HepG2 (cell line): ENCODE data around the gene DTNA.

ENCODE experiments used
- CTCF ChIP-seq: sonication (generic); formaldehyde crosslinking; IDR thresholded peaks from 2 replicates; pipeline ENCODE4 v1.5.0; 2020; ENCODE audit warnings: mild to moderate bottlenecking, missing genetic modification reagents, moderate library complexity
- KAT8 ChIP-seq: IDR thresholded peaks from 2 replicates; pipeline ENCODE4 v1.6.1; 2016; ENCODE audit warnings: missing genetic modification reagents, missing compliant biosample characterization
- PBX3 ChIP-seq: sonication (generic); formaldehyde crosslinking; IDR thresholded peaks from 2 replicates; pipeline ENCODE4 v1.8.1; 2023; ENCODE audit warnings: missing genetic modification reagents, inconsistent platforms, borderline replicate concordance
- SOX6 ChIP-seq, 2 experiments: fragments of 450-650 bp in 1 of 2; sonication (generic) in 1 of 2; formaldehyde crosslinking in 1 of 2; IDR thresholded peaks; 2 replicates each; pipeline versions ENCODE4 v1.4.0 to v1.6.1; 2017 to 2020; ENCODE audit warnings: antibody characterized with exemption in 1 of 2, mild to moderate bottlenecking in 1 of 2, missing genetic modification reagents in 1 of 2
- USF2 ChIP-seq, 2 experiments: sonication (generic) in 1 of 2; formaldehyde crosslinking in 1 of 2; IDR thresholded peaks; 2 replicates each; pipeline versions ENCODE4 v1.5.1 to v1.6.1; 2011 to 2020; ENCODE audit warnings: borderline replicate concordance in 1 of 2, low read depth in 1 of 2, low read length in 1 of 2, mild to moderate bottlenecking in 1 of 2, missing genetic modification reagents in 1 of 2, moderate library complexity in 1 of 2
- ZBTB33 ChIP-seq: sonication (generic); formaldehyde crosslinking; IDR thresholded peaks from 2 replicates; pipeline ENCODE4 v1.4.0; 2020; ENCODE audit warnings: missing genetic modification reagents
- ZFYVE20 ChIP-seq: sonication (generic); formaldehyde crosslinking; IDR thresholded peaks from 2 replicates; pipeline ENCODE4 v1.8.0; 2023; ENCODE audit warnings: low read depth, mild to moderate bottlenecking, moderate library complexity, missing genetic modification reagents, borderline replicate concordance
- ZIK1 ChIP-seq: sonication (generic); formaldehyde crosslinking; IDR thresholded peaks from 2 replicates; pipeline ENCODE4 v1.5.0; 2020; ENCODE audit warnings: mild to moderate bottlenecking, low read depth, missing genetic modification reagents, borderline replicate concordance
- ZNF276 ChIP-seq: sonication (generic); formaldehyde crosslinking; IDR thresholded peaks from 2 replicates; pipeline ENCODE4 v1.4.0; 2020; ENCODE audit warnings: mild to moderate bottlenecking, low read depth, missing genetic modification reagents
- ZNF780A ChIP-seq: sonication (generic); formaldehyde crosslinking; IDR thresholded peaks from 2 replicates; pipeline ENCODE4 v1.8.0; 2022; ENCODE audit warnings: mild to moderate bottlenecking, missing genetic modification reagents, moderate library complexity

GRCh38 chr18:34887881-34888580 lies 177.9 kb downstream of the DTNA start:
- no peak for TF ChIP-seq KAT8 (CRISPR knock-in tag)
- TF ChIP-seq CTCF (CRISPR knock-in tag) = no peak
- TF ChIP-seq SOX6 (IDR thresholded peaks at IDR 0.05) = no peak
- no peak for TF ChIP-seq SOX6 (CRISPR knock-in tag; IDR thresholded peaks at IDR 0.05)
- TF ChIP-seq ZIK1 (CRISPR knock-in tag) = no peak
- no peak for TF ChIP-seq ZBTB33 (CRISPR knock-in tag)
- no peak for TF ChIP-seq ZNF276 (CRISPR knock-in tag)
- no peak for TF ChIP-seq PBX3 (CRISPR knock-in tag)
- no peak for TF ChIP-seq ZFYVE20 (CRISPR knock-in tag)
- no peak for TF ChIP-seq USF2 (IDR thresholded peaks at IDR 0.05; ENCODE audit: low read depth, low read length)
- TF ChIP-seq USF2 (CRISPR knock-in tag; IDR thresholded peaks at IDR 0.05; ENCODE audit: borderline replicate concordance) = no peak
- TF ChIP-seq ZNF780A (CRISPR knock-in tag) = no peak
